EL (cell line): ENCODE data around the gene KIAA1549.
"Not testable (repeated sequence)": the region's sequence is repeated elsewhere in the genome, so short reads cannot be mapped to it uniquely, and the experiment has no call there.

Experiments used
- DNase-seq: peaks from one replicate; pipeline ENCODE4 v3.0.0-alpha.2; 2016

Gene KIAA1549

DNA sequence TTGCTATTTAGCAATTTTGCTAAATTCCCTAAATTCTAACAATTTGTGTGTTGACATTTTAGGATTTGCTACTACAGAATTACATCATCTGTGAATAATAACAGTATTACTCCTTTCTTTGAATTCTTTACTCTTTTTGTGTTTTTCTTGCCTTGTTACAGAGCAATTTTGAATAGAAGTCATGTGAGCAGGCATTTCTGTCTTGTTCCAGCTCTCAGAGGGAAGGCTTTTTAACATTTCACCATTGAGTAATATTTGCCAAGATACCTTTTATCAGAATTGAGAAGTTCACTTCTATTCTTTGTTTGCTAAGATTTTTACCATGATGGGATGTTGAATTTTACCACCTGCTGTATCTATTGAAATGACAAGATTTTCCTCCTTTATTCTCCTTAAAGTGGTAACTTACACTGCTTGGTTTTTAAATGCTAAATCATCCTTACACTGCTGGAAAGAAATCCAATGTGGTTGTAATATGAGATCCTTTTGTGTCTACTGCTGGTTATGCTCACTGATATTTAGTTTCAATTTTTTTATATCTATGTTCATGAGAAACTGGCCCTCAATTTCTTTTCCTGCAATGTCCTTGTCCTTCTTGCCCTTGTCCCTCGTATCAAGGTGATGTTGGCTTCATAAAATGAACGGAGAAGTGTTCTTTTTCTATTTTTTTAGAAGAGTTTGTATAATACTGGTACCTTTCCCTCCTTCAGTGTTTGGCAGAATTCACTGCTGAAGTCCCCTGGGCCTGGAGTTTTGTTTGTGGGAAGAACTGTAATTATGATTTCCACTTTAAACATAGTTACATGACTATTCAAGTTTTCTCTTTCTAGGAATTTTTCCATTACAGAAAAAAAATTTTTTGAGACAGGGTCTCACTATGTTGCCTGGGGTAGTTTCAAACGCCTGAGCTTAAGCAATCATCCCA is 132.9 kb downstream of the KIAA1549 start:
- no peak for DNase-seq

DNA sequence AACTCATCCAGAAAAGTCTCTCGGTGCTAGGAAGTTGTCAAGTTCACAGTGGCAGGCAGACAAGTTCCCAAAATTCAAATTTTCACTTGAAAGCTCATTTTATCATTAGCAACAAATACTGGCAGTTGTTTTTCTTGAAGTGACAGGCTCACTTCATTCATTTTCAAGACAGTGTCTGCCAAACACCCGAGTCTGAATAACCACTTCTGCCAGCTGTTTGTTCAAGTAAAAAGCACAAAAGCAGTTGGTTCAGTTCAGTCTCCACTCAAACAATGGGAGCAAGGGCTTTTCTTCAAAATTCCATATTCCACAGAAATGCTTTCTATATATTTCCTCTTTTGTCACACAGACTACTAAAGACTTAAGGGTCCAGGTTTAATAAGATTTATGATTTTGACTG is 135.5 kb downstream of the KIAA1549 start:
- no peak for DNase-seq

DNA sequence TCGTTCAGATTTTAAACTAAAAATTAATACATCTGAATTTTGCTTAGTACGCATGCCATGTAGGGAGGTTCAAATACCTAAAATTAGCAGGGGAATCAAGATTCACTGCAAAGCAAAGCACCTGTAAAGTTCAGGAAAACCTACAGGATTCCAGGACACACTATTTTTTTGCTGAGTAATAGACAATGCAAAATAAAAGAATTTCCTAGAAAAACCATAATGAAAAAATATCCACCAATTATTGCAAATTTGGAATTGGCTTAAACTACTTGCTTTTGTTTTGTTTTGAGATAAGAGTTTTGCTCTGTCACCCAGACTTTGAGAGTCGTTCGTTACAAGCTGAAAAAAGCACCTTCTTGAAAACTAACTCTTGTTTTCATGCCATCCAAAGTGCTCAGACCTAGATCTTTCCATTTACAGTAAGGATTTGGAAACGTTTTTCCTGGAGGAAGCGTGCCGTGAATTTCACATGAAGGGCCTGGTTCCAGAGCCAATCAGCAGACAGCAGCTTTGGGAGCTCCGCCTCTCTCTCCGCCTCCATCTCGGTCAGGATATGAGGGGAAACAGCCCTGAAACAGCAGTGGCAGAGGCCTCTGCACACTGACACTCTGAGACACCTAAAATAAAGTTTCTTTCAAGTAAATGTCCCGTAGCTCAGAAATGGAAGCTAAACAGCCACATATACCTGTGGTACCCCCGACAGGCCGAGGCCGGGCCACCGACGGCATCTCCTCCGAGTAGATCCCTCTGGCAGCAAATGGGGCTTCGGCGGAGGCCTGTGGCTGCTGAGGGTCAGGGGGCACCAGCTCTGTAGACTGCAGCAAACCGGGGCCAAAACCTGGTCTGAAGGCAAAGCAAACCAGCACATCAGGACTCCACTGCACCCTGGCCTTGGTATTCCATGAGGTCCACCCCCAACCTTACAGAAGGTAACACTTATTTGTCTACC is 137.3 kb downstream of the KIAA1549 start:
- DNase-seq: no peak

DNA sequence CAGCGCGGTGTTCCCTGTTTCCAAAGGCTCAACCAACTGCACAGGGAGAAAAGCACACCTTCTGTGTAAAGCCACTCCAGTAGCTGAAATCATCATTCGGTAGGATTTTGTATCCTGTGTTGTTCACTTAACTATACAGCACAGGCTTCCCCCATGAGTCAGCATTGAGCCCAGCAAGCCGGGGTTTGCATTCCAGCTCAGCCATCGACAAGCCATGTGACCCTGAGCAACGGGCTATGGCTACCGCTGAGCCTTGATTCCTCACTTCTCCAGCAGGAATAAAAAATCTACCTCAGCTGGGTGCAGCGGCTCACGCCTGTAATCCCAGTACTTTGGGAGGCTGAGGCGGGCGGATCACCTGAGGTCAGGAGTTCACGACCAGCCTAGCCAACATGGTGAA is 139.1 kb downstream of the KIAA1549 start:
- peak; percentile 75 for DNase-seq

DNA sequence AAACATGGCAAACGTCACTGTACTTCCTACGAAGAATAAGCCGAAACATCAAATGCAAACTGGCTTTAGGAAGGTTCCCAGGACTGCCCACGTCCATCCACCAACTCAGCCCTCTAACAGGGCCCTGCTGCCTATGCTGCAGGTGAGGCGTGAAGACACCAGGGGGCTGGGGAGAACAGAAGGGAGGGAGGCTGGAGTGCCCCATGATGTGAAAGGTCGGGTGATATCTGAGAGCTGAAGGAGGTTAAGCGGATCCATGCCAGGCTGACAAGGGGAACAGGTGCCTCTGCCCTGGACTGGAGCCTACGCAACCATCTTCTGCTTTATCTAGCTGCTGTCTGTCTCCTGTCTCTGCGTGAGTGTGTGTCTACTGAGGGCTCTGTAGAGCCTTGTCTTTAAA is 143.0 kb downstream of the KIAA1549 start:
- DNase-seq: no peak

DNA sequence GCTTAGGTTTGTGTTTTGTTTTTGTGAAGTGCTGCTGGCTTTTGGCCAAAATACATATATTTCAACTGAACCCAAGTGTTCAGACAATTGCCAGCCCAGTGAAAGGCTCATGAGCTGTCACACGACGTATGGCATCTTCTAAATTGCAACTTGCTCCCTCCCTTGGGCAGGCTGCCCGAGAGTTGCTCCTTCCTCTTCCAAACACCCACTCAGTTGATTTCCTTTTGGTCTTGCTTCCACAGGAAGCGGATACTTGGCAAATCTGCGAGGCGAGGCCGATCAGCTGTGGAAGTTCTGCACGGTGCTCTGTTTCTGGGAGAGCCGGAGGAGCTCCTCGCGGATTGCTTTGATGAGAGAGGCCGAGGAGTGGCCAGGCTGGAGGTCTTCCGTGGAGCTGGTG is 143.6 kb downstream of the KIAA1549 start:
- DNase-seq: no peak

DNA sequence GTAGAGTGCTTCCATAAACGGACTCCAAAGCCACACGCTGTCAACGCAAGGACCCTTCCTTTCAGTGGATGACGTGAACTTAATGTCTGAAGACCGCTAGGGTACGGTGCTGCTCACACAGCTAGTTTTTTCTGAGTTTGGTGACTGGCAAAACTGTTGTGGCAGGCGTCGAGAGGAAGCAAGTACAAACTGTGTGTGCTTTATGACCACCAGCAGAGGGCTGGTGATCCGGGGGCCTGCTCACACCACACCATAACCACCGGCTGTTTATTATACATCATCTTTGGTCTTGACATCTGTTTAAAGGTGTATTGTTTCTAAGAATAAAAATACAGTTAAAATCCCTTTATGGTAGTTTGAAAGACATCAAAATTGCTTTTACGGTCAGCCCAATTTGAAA is 146.1 kb downstream of the KIAA1549 start:
- no peak for DNase-seq

- DNase-seq: no peak
These were observed 146.6 kb downstream of the KIAA1549 start for GRCh38 chr7:138834583-138834982.

DNA sequence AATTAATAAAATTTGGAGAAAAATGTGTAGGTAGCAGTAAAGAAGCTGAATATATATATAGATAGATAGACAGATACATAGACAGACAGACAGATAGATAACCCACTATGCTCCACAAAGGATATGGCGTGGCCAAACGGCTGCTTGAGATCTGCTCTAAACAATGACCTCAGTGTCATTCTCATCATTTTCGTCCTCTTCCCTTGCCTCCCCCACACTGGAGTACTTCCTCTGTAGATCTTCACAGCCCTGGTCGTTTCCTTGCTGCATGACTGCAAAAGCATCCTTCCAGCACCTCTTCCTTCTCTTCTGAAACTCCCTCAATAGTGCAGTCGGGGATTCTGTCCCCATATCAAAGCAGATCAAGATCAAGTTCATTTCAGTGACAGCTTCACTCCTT is 147.6 kb downstream of the KIAA1549 start:
- DNase-seq: no peak

DNA sequence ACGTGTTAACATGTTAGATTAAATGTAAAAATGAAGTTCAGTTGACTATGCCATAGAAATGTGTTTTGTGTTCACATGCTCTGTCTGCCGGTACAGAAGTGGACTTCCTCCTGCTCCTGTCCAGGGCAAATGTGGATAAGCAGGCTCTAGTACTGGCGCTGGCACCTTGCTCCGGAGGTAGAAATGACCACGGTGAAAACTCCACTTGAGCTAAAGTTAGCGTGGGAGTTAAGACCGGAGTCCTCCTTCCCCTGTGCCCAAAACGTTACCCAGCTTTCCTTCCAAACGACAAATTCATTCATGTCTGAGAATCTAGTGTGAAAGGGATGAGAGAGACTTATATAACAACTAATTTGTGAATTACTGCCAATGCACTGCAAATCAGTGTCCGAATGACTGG is 148.2 kb downstream of the KIAA1549 start:
- no peak for DNase-seq

DNA sequence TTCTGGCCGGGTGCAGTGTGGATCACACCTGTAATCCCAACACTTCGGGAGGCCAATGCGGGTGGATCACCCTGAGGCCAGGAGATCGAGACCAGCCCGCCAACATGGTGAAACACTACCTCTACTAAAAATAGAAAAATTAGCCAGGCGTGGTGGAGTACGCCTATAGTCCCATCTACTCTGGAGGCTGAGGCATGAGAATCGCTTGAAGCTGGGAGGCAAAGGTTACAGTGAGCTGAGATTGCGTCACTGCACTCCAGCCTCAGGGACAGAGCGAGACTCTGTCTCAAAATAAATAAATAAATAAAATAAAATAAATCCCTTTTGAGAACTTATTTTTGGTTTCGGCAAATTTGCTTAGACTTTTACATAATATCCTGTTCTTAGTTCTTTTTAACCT is 151.9 kb downstream of the KIAA1549 start:
- DNase-seq: no peak

GRCh38 chr7:138828302-138828701 is 152.9 kb downstream of the KIAA1549 start:
- DNase-seq: no peak

GRCh38 chr7:138825049-138825721 is 156.0 kb downstream of the KIAA1549 start:
- no peak for DNase-seq

GRCh38 chr7:138822867-138823535 is 158.2 kb downstream of the KIAA1549 start:
- DNase-seq: no peak

GRCh38 chr7:138821912-138822311 is 159.3 kb downstream of the KIAA1549 start:
- DNase-seq: no peak

DNA sequence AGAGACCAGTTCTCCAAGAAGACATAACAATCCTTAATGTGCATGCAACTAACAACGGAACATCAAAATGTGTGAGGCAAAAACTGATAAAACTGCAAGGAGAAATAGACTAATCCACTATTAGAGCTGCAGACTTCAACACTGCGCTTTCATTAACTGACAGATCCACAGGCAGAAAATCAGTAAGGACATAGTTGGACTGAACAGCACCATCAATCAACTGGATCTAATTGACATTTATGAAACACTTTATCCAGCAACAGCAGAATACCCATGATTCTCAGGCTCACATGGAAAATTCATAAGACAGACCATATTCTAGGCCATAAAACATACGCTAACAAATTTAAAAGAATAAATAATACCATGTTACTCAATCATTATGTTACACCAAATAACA is 161.6 kb downstream of the KIAA1549 start:
- no peak for DNase-seq

DNA sequence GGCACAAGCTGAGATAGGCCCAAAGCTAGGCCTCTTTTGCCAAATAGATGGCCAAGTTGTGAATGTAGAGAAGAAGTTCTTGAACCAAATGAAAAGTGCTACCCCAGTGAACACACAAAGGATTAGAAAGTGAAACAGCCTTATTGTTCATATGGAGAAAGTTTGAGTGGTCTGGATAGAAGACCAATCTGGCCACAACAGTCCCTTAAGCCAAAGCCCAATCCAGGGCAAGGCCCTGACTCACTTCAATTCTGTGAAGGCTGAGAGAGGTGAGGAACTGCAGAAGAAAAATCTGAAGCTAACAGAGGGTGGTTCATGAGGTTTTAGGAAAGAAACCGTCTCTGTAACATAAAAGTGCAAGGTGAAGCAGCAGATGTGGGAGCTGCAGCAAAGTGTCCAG is 164.5 kb downstream of the KIAA1549 start:
- DNase-seq: no peak

DNA sequence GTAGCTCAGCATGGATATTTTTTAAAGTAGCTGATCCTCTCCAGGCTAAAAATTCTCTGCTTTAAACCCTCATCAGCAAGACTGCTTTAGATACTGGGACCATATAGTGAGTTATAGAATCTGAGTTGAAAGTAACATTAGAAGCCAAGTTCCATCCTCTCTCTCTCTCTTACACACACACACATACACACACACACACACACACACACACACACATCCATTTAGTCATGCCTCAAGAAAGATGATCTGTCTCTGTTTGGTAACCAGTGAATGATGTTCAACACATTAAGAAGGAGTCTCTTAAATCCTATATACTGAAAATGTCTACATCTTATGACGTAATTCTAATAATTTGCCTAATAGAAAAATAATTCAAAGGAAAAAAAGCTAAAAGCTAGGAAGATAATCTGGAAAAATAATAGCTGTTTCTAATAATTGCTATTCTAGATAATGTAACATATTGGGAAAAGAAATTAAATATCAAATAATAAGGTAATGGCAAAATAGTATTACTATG is 166.3 kb downstream of the KIAA1549 start:
- no peak for DNase-seq

DNA sequence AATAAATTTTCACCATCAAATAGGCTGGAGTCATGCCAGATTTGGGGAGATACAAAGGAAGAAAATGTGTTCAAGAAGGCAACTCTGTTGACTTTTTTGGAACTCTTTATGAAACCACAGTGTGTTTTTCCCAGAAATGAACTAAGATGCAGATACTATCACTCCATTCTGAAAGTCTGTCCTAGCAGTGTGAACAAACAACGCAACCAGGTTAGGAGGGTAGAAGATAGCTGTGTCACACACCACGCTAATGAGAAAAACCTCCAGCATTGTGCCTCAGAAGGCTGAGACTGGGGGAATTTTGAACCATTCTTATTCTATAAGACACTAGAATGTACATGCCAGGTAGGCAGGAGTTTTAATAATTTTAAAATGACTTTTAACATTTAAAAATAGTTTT is 167.2 kb downstream of the KIAA1549 start:
- no peak for DNase-seq

- DNase-seq: not testable (repeated sequence)
These were observed 169.9 kb downstream of the KIAA1549 start for GRCh38 chr7:138811327-138811726.

DNA sequence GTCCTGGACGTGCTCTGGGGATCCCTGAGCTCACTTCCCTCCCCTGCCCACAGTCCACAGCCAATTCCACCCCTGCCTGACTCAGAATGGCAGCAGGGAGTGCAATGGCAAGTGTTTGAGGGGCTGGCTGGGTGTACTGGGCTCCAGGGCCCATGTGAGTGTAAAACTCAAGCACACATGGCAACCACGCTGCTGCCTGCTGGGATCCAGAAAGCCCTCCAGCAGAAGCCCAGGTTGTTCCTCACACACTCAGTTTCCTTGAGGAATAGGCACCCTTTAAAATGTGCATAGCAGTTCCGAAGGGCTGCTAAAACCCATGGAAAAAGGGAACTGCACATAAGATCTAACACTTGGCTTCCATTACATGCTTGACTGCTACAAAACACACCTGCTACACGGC is 171.8 kb downstream of the KIAA1549 start:
- DNase-seq: no peak

GRCh38 chr7:138804618-138805017 is 176.6 kb downstream of the KIAA1549 start:
- DNase-seq: no peak
